ENCODE results near the gene CHMP4B. TPM values are rescaled to one million over a fixed set of nuclear protein-coding genes. Genes with fewer than 3 reads are reported as not detected.

CHMP4B gene
- total RNA-seq, 3 donors from 2014 or later: 167 to 230 (median 184) TPM

GRCh38 chr20:33890557-33890956, 79.4 kb downstream of the CHMP4B start:
- H3K36me3 ChIP-seq (ENCODE audit: low read depth): no peaks in the 10 kb centered on the region
- H3K4me3 ChIP-seq: no peak overlapping the region
- no peak for TF ChIP-seq CTCF (IDR thresholded peaks at IDR 0.05)
- intact Hi-C loops (cut with DNase I, micrococcal nuclease): no loop called here
- ATAC-seq (no peak), DNase-seq (no peak)
- no peaks in the 10 kb centered on the region for H3K9me3 ChIP-seq
- H3K4me1 ChIP-seq (ENCODE audit: low read depth): no peaks in the 10 kb centered on the region

DNA sequence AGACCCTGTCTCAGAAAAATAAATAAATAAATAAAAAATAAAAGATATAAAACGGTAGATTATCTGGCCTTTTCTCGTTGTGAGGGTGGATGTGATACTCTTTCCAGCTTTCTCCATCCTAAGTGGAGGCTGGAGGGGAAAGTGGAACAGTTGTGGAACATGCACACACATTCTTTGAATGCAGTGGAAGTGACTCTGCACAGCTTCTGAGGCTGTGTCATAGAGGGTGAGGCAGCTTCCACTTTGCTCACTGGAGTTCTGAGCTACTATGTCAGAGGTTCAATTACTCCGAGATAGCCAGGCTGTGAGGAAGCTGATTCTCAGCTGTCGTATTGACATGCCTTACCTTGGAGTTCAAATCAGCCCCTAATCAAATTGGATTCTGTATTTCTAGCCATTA, 82.2 kb downstream of the CHMP4B start:
- H3K4me3 ChIP-seq: no peak overlapping the region
- H3K4me1 ChIP-seq (ENCODE audit: low read depth): no peaks in the 10 kb centered on the region
- ATAC-seq: no peak
- no peaks in the 10 kb centered on the region for H3K9me3 ChIP-seq
- intact Hi-C loops (cut with DNase I, micrococcal nuclease): no loop called here
- no peak for TF ChIP-seq CTCF (IDR thresholded peaks at IDR 0.05)
- no peaks in the 10 kb centered on the region for H3K36me3 ChIP-seq (ENCODE audit: low read depth)
- DNase-seq: no peak

DNA sequence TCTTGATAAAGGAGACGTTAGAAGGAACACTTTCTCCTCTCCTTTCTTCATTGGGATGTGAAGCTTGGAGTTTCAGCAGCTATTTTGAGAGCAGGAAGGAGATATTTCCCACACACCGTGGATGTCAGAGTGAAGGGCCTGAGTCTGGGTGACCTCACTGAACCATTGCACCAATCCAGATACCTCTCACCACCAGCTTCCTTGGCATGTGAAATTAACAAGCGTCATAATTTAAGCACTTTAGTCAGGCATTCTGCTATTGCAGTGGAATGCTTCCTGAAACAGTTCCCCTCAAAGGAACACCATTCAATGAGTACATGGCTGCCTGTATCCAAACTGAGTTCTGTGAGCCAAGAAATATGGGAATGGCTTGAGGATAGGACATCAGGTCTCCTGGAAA, 83.7 kb downstream of the CHMP4B start:
- Histone ChIP-seq H3K9me3 (no peaks in the 10 kb centered on the region), H3K36me3 (ENCODE audit: low read depth) (no peaks in the 10 kb centered on the region), H3K4me1 (ENCODE audit: low read depth) (no peaks in the 10 kb centered on the region), H3K4me3 (no peak overlapping the region)
- no peak for DNase-seq
- intact Hi-C loops (cut with DNase I, micrococcal nuclease): no loop called here
- no peak for TF ChIP-seq CTCF (IDR thresholded peaks at IDR 0.05)
- no peak for ATAC-seq

- Histone ChIP-seq H3K4me3 (no peak overlapping the region), H3K4me1 (ENCODE audit: low read depth) (no peaks in the 10 kb centered on the region), H3K36me3 (ENCODE audit: low read depth) (no peaks in the 10 kb centered on the region), H3K9me3 (no peaks in the 10 kb centered on the region)
- DNase-seq (no peak), ATAC-seq (no peak)
- intact Hi-C loops (cut with DNase I, micrococcal nuclease): no loop called here
- no peak for TF ChIP-seq CTCF (IDR thresholded peaks at IDR 0.05)
Observed at GRCh38 chr20:33896509-33896908, 85.4 kb downstream of the CHMP4B start.

DNA sequence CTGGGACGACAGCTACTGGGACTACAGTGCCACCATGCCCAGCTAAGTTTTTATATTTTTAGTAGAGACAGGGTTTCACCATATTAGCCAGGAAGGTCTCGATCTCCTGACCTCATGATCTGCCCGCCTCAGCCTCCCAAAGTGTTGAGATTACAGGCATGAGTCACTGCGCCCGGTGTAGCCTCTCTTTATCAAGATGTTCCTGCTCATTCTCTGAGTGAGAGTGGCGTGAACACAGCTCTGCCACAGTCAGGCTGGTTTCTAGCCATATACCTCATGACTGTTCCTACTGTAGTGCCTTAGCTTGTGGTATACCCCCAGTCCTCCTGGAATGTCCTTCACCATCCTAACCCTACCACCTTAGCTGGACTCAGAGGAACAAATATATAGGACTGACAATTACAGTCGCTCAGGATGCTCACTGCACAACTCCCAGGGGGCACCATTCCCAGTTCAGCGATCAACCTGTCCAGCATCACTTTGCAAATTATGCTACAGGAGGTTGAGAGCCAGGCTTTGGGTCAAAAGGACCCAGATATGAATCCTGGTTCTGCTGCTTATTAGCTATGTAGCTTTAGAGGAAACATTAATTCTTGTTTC, 86.3 kb downstream of the CHMP4B start:
- H3K4me3 ChIP-seq: no peak overlapping the region
- no peak for ATAC-seq
- H3K9me3 ChIP-seq: no peaks in the 10 kb centered on the region
- H3K36me3 ChIP-seq (ENCODE audit: low read depth): no peaks in the 10 kb centered on the region
- TF ChIP-seq CTCF (IDR thresholded peaks at IDR 0.05): no peak
- intact Hi-C loops (cut with DNase I, micrococcal nuclease): no loop called here
- no peaks in the 10 kb centered on the region for H3K4me1 ChIP-seq (ENCODE audit: low read depth)
- no peak for DNase-seq

DNA sequence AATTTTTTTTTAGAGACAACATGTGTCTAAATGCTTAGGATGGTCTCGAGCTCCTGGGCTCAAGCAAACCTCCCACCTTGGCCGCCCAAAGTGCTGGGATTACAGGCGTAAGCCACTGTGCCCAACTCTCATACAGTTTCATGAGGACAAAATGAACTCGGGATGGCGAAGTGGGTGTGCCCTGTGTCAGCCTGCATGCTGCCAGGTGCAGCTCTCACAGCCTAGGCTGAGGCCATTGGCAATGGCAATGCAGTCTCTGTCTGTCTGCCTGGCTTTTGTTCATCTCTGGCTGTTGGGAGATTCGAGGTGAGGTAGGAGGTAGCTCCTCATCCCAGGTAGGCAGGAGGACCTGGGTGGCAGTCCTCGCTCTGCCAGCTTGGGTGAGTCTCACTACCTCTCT, 88.0 kb downstream of the CHMP4B start:
- DNase-seq (no peak), ATAC-seq (no peak)
- intact Hi-C loops (cut with DNase I, micrococcal nuclease): no loop called here

More for the DNA sequence above, 88.0 kb downstream of the CHMP4B start:
- Histone ChIP-seq H3K4me1 (ENCODE audit: low read depth) (no peaks in the 10 kb centered on the region), H3K4me3 (no peak overlapping the region), H3K36me3 (ENCODE audit: low read depth) (no peaks in the 10 kb centered on the region), H3K9me3 (no peaks in the 10 kb centered on the region)
- no peak for TF ChIP-seq CTCF (IDR thresholded peaks at IDR 0.05)
